Body of pancreas (tissue), 4 donors: ENCODE measurements around the gene PITPNC1. TPM values are rescaled to one million over a fixed set of nuclear protein-coding genes. Genes with fewer than 3 reads are reported as not detected.
"Not testable (repeated sequence)": the region's sequence is repeated elsewhere in the genome, so short reads cannot be mapped to it uniquely, and the experiment has no call there.

Source experiments
- ATAC-seq: fragments of 150-250 bp; one replicate; pipeline ENCODE4 v1.9.1; 2016
- DNase-seq, 4 donors: peaks; one replicate each; pipeline ENCODE4 v3.0.0-alpha.2; 2019
- H3K27ac ChIP-seq, 4 donors: fragments of 200-600 bp; sonication (generic); 1 replicate in 3 of 4; 2 replicates in 1 of 4; pipeline versions ENCODE4 v1.5.1 to v1.6.1; 2016 to 2019; ENCODE audit warnings: mild to moderate bottlenecking in 1 of 4, mixed read lengths in 1 of 4, moderate library complexity in 1 of 4
- H3K27me3 ChIP-seq, 2 donors: fragments of 200-600 bp; sonication (generic); one replicate each; pipeline ENCODE4 v1.6.0; 2016; ENCODE audit warnings: mild to moderate bottlenecking in 1 of 2
- H3K36me3 ChIP-seq, 2 donors: fragments of 200-600 bp; sonication (generic); replicated peaks in 1 of 2; 2 replicates each; pipeline ENCODE4 v1.5.1; 2016; ENCODE audit warnings: low read depth in 2 of 2; ENCODE audit not compliant: insufficient read depth in 1 of 2
- H3K4me1 ChIP-seq: fragments of 200-600 bp; sonication (generic); one replicate; pipeline ENCODE4 v1.6.0; 2016
- H3K4me3 ChIP-seq, 2 donors: fragments of 200-600 bp; sonication (generic); 1 replicate in 1 of 2; 2 replicates in 1 of 2; pipeline ENCODE4 v1.5.1; 2016 to 2019
- H3K9me3 ChIP-seq, 3 donors: fragments of 200-600 bp; sonication (generic); 1 replicate in 2 of 3; 2 replicates in 1 of 3; pipeline ENCODE4 v1.5.1; 2016
- CTCF ChIP-seq, 7 experiments: fragments of 450-650 bp in 4 of 7; fragments of 200-600 bp in 3 of 7; sonication (generic) in 3 of 7; IDR thresholded peaks; one replicate each; pipeline ENCODE4 v1.5.1; 2016 to 2019; ENCODE audit warnings: antibody characterized with exemption in 7 of 7
- POLR2A ChIP-seq, 3 donors: fragments of 450-650 bp; IDR thresholded peaks; one replicate each; pipeline ENCODE4 v1.6.1; 2016; ENCODE audit warnings: antibody characterized with exemption in 3 of 3, mild to moderate bottlenecking in 2 of 3
- WGBS, 2 donors: methylation state at CpG; one replicate each; pipeline ENCODE4 v1.1.5; 2017; 5-methylcytosine and 5-hydroxymethylcytosine counted together
- intact Hi-C: fragments of 100-400 bp; cut with DNase I; formaldehyde crosslinking; loops from one replicate; pipeline ENCODE4 v1.15.1; 2023
- total RNA-seq, 2 donors: library from RNA; depleted of rRNA; stranded (reverse); fragments of >200 nt; gene quantifications; one replicate each; pipeline ENCODE4 v1.1.0, GENCODE V29; 2016

The PITPNC1 gene
- total RNA-seq, 2 donors from 2014 or later, result 11.9 to 17.5 TPM

DNA sequence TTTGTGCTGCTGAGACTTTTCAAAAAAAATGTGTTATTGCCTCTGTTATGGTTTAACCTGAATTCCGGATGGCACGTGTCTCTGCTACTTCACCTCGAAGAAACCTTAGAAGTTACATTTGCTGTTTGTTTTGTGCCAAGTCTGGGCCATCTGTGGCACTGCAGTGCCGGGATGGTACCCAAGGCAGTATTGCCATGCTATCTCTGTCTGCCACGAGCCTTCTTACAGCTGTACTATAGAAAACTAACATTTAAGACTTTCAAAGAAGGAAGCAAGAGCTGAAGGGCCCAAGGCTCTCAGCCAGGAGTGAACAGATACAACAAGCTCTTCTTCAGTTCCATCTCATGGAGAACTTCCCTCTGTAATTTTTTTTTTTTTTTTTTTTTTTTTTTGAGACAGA is 267.0 kb downstream of the PITPNC1 start:
- H3K27ac ChIP-seq, result no peak overlapping the region
- intact Hi-C loops, result no loop called here
- H3K4me1 ChIP-seq, result peaks cover 28% of the 10 kb centered on the region
- H3K4me3 ChIP-seq, result no peak overlapping the region
- ATAC-seq (no peak), DNase-seq (no peak)
- H3K36me3 ChIP-seq, result no peaks in the 10 kb centered on the region
- H3K9me3 ChIP-seq, result no peaks in the 10 kb centered on the region
- 93 to 99% methylated on average over 5 of the region's 5 CpGs for WGBS, 2 donors
- no peaks in the 10 kb centered on the region for H3K27me3 ChIP-seq
- TF ChIP-seq CTCF (IDR thresholded peaks at IDR 0.05) (no peak), POLR2A (IDR thresholded peaks at IDR 0.05) (no peak)

DNA sequence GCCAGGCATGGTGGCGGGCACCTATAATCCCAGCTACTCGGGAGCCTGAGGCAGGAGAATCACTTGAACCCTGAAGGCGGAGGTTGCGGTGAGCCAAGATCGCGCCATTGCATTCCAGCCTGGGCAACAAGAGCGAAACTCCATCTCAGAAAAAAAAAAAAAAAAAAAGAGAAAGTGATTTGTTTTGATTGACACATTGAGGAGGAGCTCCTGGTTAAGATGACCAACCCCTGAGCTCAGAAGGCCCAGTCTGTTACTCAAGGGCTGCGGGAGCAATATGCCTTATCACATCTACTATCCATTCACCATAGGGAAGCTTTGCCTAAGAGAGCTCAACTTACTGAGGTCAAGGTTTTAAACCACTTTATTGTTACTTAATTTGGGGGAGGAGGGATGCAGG is 268.1 kb downstream of the PITPNC1 start:
- peaks cover 16% of the 10 kb centered on the region for H3K4me1 ChIP-seq
- ATAC-seq, H3K36me3 ChIP-seq, DNase-seq, intact Hi-C loops, H3K9me3 ChIP-seq, H3K27ac ChIP-seq, H3K4me3 ChIP-seq, H3K27me3 ChIP-seq: not testable (repeated sequence)
- WGBS, 2 donors, result 96 to 99% methylated on average over 8 of the region's 8 CpGs

- Histone ChIP-seq H3K27ac (no peak overlapping the region), H3K36me3 (no peaks in the 10 kb centered on the region), H3K9me3 (no peaks in the 10 kb centered on the region), H3K4me1 (peaks cover 9% of the 10 kb centered on the region), H3K4me3 (no peak overlapping the region), H3K27me3 (no peaks in the 10 kb centered on the region)
- 86 to 91% methylated on average over 6 of the region's 6 CpGs for WGBS, 2 donors
- TF ChIP-seq POLR2A (IDR thresholded peaks at IDR 0.05), result no peak
- no peak for TF ChIP-seq CTCF (IDR thresholded peaks at IDR 0.05)
- DNase-seq (no peak), ATAC-seq (no peak)
- intact Hi-C loops, result no loop called here
Observed at GRCh38 chr17:67646472-67646871, 269.4 kb downstream of the PITPNC1 start.

- 95 to 96% methylated on average over 4 to 5 of the region's 5 CpGs for WGBS, 2 donors
Observed at GRCh38 chr17:67647482-67647881, 270.4 kb downstream of the PITPNC1 start.

GRCh38 chr17:67648032-67648905 is 271.2 kb downstream of the PITPNC1 start:
- WGBS, 2 donors, result 46 to 50% methylated on average over 6 of the region's 6 CpGs
- H3K36me3 ChIP-seq, result no peaks in the 10 kb centered on the region
- DNase-seq (peak in 3 of 4 donors; percentile 25 to 48 (median 25)), ATAC-seq (peak; percentile 21)
- TF ChIP-seq CTCF (IDR thresholded peaks at IDR 0.05) (no peak), POLR2A (IDR thresholded peaks at IDR 0.05) (no peak)
- peak overlapping the region in 1 of 4 donors; percentile 8 for H3K27ac ChIP-seq
- H3K4me1 ChIP-seq, result peaks cover 9% of the 10 kb centered on the region
- no peaks in the 10 kb centered on the region for H3K27me3 ChIP-seq
- intact Hi-C loops, result no loop called here
- H3K9me3 ChIP-seq, result no peaks in the 10 kb centered on the region
- H3K4me3 ChIP-seq, result no peak overlapping the region

More at GRCh38 chr17:67647482-67647881, 270.4 kb downstream of the PITPNC1 start:
- intact Hi-C loops, result no loop called here
- peaks cover 9% of the 10 kb centered on the region for H3K4me1 ChIP-seq
- DNase-seq (no peak), ATAC-seq (no peak)
- TF ChIP-seq POLR2A (IDR thresholded peaks at IDR 0.05) (no peak), CTCF (IDR thresholded peaks at IDR 0.05) (no peak)
- no peak overlapping the region for H3K4me3 ChIP-seq
- H3K27ac ChIP-seq, result no peak overlapping the region
- no peaks in the 10 kb centered on the region for H3K36me3 ChIP-seq
- no peaks in the 10 kb centered on the region for H3K9me3 ChIP-seq
- H3K27me3 ChIP-seq, result no peaks in the 10 kb centered on the region

GRCh38 chr17:67648906-67649295 is 271.8 kb downstream of the PITPNC1 start:
- peak overlapping the region in 1 of 4 donors; percentile 8 for H3K27ac ChIP-seq
- DNase-seq, ATAC-seq, H3K36me3 ChIP-seq, H3K4me3 ChIP-seq, H3K27me3 ChIP-seq, H3K4me1 ChIP-seq, H3K9me3 ChIP-seq, intact Hi-C loops: not testable (repeated sequence)
- WGBS, 2 donors, result 84 to 98% methylated on average over 3 of the region's 3 CpGs
